OCI-LY1 (cell line): ENCODE data around the gene PRKCI.
A peak's percentile ranks its signal among the peaks of the same experiment; 100 is the strongest.

Experiments used
- H2AFZ ChIP-seq: fragments of 200-600 bp; sonication (generic), shearing (Covaris generic); 2 replicates; pipeline ENCODE4 v1.6.0; 2014; ENCODE audit warnings: antibody characterized with exemption, mild to moderate bottlenecking, low read length
- H3F3A ChIP-seq: fragments of 200-600 bp; sonication (generic), shearing (Covaris generic); 2 replicates; pipeline ENCODE4 v1.6.0; 2014; ENCODE audit warnings: mild to moderate bottlenecking, antibody characterized with exemption, low read length, moderate library complexity; ENCODE audit not compliant: insufficient read depth
- H3K27ac ChIP-seq: fragments of 200-600 bp; sonication (generic); 2 replicates; pipeline ENCODE4 v1.5.1; 2014; ENCODE audit warnings: low read length, mixed run types, mild to moderate bottlenecking, low read depth; ENCODE audit not compliant: poor library complexity, severe bottlenecking
- H3K27me3 ChIP-seq: fragments of 200-600 bp; sonication (generic); 2 replicates; pipeline ENCODE4 v1.6.0; 2014; ENCODE audit warnings: antibody characterized with exemption, mild to moderate bottlenecking, low read length, moderate library complexity; ENCODE audit not compliant: insufficient read depth
- H3K36me3 ChIP-seq: fragments of 200-600 bp; sonication (generic); 2 replicates; pipeline ENCODE4 v1.6.1; 2014; ENCODE audit warnings: mild to moderate bottlenecking, antibody characterized with exemption, low read length, moderate library complexity, mixed read lengths; ENCODE audit not compliant: insufficient read depth
- H3K4me1 ChIP-seq: fragments of 200-600 bp; sonication (generic); 2 replicates; pipeline ENCODE4 v1.5.1; 2014; ENCODE audit warnings: mild to moderate bottlenecking, low read length, moderate library complexity; ENCODE audit not compliant: insufficient read depth, severe bottlenecking
- H3K4me2 ChIP-seq: fragments of 200-600 bp; sonication (generic), shearing (Covaris generic); 2 replicates; pipeline ENCODE4 v1.6.1; 2014; ENCODE audit warnings: low read length
- H3K4me3 ChIP-seq: fragments of 200-600 bp; sonication (generic); 2 replicates; pipeline ENCODE4 v1.5.1; 2014; ENCODE audit warnings: low read length, low read depth, mild to moderate bottlenecking, mixed read lengths; ENCODE audit not compliant: poor library complexity, severe bottlenecking
- H3K79me2 ChIP-seq: fragments of 200-600 bp; shearing (Covaris generic); 2 replicates; pipeline ENCODE4 v1.6.1; 2016; ENCODE audit warnings: mixed run types, low read length, mixed read lengths; ENCODE audit not compliant: insufficient read depth
- H3K9ac ChIP-seq: fragments of 200-600 bp; sonication (generic), shearing (Covaris generic); 2 replicates; pipeline ENCODE4 v1.6.1; 2014; ENCODE audit warnings: mild to moderate bottlenecking, low read length, mixed read lengths
- H3K9me2 ChIP-seq: fragments of 200-600 bp; sonication (generic), shearing (Covaris generic); 2 replicates; pipeline ENCODE4 v1.6.1; 2014; ENCODE audit warnings: low read depth, mild to moderate bottlenecking, low read length, mixed read lengths
- H3K9me3 ChIP-seq: fragments of 200-600 bp; shearing (Covaris generic); 2 replicates; pipeline ENCODE4 v1.6.1; 2014; ENCODE audit warnings: low read length, mixed read lengths
- H4K20me1 ChIP-seq: fragments of 200-600 bp; sonication (generic), shearing (Covaris generic); 2 replicates; pipeline ENCODE4 v1.6.0; 2016; ENCODE audit warnings: mild to moderate bottlenecking, low read length; ENCODE audit not compliant: insufficient read depth
- CTCF ChIP-seq: fragments of 200-600 bp; sonication (generic), shearing (Covaris generic); IDR thresholded peaks from 2 replicates; pipeline ENCODE4 v1.5.1; 2017; ENCODE audit warnings: mild to moderate bottlenecking, antibody characterized with exemption, low read length, moderate library complexity, mixed read lengths
- EZH2 ChIP-seq: fragments of 200-600 bp; sonication (generic), shearing (Covaris generic); IDR thresholded peaks from 2 replicates; pipeline ENCODE4 v1.8.0; 2017; ENCODE audit warnings: borderline replicate concordance, mixed run types, mild to moderate bottlenecking, antibody characterized with exemption, low read length, moderate library complexity, mixed read lengths

The PRKCI gene

GRCh38 chr3:170277833-170278580 is 55.8 kb downstream of the PRKCI start:
- no peak overlapping the region for H3K27ac ChIP-seq
- peaks cover 27% of the 10 kb centered on the region for H3K36me3 ChIP-seq
- no peaks in the 10 kb centered on the region for H3F3A ChIP-seq
- peak overlapping the region; percentile 7; the same call in 1 of the 2 replicates for H3K4me2 ChIP-seq
- H2AFZ ChIP-seq: no peak overlapping the region
- H3K4me3 ChIP-seq: no peak overlapping the region
- no peaks in the 10 kb centered on the region for H3K9me3 ChIP-seq
- H3K9ac ChIP-seq: no peak overlapping the region
- H3K4me1 ChIP-seq: peaks cover 8% of the 10 kb centered on the region
- TF ChIP-seq CTCF: no peak
- H3K27me3 ChIP-seq: no peaks in the 10 kb centered on the region
- H4K20me1 ChIP-seq: no peaks in the 10 kb centered on the region
- H3K9me2 ChIP-seq: no peaks in the 10 kb centered on the region
- no peaks in the 10 kb centered on the region for H3K79me2 ChIP-seq

GRCh38 chr3:170278627-170279026 is 56.4 kb downstream of the PRKCI start:
- TF ChIP-seq CTCF (no peak), EZH2 (no peak)
- H3K79me2 ChIP-seq: no peaks in the 10 kb centered on the region

GRCh38 chr3:170290194-170290593 is 68.0 kb downstream of the PRKCI start:
- Histone ChIP-seq H3K4me2 (no peak overlapping the region), H3K79me2 (no peaks in the 10 kb centered on the region), H3F3A (no peaks in the 10 kb centered on the region), H3K27me3 (no peaks in the 10 kb centered on the region), H3K36me3 (peaks cover 10% of the 10 kb centered on the region; the same call in 1 of the 2 replicates), H4K20me1 (no peaks in the 10 kb centered on the region), H2AFZ (no peak overlapping the region), H3K27ac (no peak overlapping the region), H3K9ac (no peak overlapping the region), H3K4me3 (no peak overlapping the region), H3K9me3 (no peaks in the 10 kb centered on the region), H3K9me2 (no peaks in the 10 kb centered on the region), H3K4me1 (no peaks in the 10 kb centered on the region)
- TF ChIP-seq CTCF (no peak), EZH2 (no peak)

More at GRCh38 chr3:170278627-170279026, 56.4 kb downstream of the PRKCI start:
- Histone ChIP-seq H2AFZ (no peak overlapping the region), H3F3A (no peaks in the 10 kb centered on the region), H3K9ac (no peak overlapping the region), H3K4me2 (no peak overlapping the region), H3K9me2 (no peaks in the 10 kb centered on the region), H3K4me3 (no peak overlapping the region), H3K36me3 (peaks cover 20% of the 10 kb centered on the region), H3K27ac (no peak overlapping the region), H3K4me1 (peaks cover 8% of the 10 kb centered on the region), H3K27me3 (no peaks in the 10 kb centered on the region), H4K20me1 (no peaks in the 10 kb centered on the region), H3K9me3 (no peaks in the 10 kb centered on the region)
